HG02938 (cell line): ENCODE measurements around the gene DGUOK.

Experiments
- ATAC-seq: cut with Tn5 transposase; IDR thresholded peaks from one replicate; pipeline ENCODE4 v1.9.1; 2021; ENCODE audit warnings: mild to moderate bottlenecking, moderate library complexity; ENCODE audit not compliant: unreplicated experiment

DGUOK gene

GRCh38 chr2:73946215-73946614 lies 19.5 kb downstream of the DGUOK start:
- no peak for ATAC-seq

DNA sequence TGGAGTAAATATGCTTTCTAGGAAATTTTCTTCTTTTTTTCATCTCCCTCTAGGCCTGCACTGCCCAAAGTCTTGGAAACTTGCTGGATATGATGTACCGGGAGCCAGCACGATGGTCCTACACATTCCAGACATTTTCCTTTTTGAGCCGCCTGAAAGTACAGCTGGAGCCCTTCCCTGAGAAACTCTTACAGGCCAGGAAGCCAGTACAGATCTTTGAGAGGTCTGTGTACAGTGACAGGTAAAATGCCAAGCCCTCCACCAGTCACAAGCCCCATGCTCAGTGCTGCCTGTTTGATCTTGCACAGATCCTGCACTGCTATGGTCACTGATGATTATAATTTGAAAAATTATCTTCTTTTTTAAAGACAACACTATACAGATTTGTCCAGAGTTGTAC lies 20.0 kb downstream of the DGUOK start:
- no peak for ATAC-seq

GRCh38 chr2:73947412-73948018 lies 20.8 kb downstream of the DGUOK start:
- ATAC-seq = no peak

- no peak for ATAC-seq
Measured at GRCh38 chr2:73949802-73950201, 23.1 kb downstream of the DGUOK start.

- no peak for ATAC-seq
Measured at GRCh38 chr2:73952499-73953446, 26.1 kb downstream of the DGUOK start.

DNA sequence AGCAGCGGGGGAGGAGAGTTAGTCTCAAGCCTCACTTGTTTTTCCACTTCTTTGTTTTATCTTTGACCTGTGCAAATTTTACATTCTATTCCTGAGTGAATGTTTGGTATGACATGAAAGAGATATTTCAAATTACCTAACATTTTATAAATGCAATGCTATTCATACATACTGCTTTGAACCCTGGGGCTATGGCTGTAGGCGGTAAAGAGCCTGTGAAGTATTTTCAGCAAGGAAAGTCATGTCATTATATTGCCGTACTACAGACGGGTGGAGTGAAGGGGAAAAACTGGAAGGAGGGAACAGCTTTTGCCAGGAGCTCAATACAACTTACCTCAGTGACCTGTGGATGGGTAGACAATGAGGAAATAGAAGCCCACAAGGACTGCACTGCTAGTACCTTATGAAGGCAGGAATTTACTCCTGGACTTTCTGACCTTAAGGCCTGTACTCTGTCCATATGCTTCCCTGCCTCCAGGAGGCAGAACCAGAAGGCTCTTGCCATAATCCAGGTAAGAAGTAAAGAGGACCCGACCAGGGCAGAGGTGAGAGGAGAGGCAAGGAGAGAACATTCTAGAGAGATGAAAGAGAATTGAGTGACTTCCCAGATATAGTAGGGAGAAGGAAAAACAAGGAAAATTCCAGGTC lies 29.7 kb downstream of the DGUOK start:
- ATAC-seq = no peak

DNA sequence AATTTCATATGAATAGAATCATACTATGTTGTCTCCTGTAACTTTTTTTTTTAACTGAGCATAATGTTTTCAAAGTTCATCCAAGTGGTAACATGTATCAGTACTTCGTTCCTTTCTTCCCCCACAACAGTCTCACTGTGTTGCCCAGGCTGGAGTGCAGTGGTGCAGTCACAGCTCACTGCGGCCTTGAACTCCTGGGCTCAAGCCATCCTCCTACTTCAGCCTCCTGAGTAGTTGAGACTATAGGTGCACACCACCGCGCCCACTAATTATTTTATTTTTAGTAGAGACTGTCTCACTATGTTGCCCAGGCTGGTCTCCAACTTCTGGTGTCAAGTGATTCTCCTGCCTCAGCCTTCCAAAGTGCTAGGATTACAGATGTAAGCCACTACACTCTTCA lies 34.6 kb downstream of the DGUOK start:
- ATAC-seq = no peak

DNA sequence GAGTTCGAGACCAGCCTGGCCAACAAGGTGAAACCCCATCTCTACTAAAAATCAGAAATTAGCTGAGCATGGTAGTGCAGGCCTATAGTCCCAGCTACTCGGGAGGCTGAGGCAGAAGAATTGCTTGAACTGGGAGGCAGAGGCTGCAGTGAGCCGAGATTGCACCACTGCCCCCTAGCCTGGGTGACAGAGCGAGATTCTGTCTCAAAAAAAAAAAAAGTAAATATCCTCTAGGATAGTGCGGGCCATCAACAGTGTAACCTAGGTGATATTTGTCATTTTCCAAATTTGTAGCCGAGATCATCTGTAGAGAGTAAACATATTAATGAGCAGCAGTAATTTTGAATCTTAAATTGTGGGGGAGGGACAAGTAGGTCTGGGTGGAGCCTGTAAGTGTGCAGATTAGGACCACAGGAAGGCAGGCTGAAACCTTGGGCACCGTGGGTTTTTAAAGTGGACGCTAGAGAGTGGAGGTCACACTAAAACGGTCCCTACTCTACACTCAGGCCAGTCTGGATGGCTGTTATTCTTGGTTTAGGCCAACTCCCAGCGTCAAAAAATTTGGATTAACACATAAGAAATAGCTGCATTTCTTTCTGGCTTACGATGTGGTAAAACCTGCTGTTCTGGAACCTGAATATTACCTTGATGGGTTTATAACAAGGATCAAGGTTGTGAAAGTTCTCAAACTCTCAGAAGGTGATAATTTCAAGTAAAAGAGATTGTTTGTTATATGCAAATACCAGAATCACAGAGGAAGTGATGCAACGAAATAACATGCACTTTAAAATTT lies 35.3 kb downstream of the DGUOK start:
- ATAC-seq = no peak

GRCh38 chr2:73962798-73963197 lies 36.1 kb downstream of the DGUOK start:
- ATAC-seq = no peak

GRCh38 chr2:73963385-73964120 lies 36.9 kb downstream of the DGUOK start:
- ATAC-seq = peak; percentile 57

DNA sequence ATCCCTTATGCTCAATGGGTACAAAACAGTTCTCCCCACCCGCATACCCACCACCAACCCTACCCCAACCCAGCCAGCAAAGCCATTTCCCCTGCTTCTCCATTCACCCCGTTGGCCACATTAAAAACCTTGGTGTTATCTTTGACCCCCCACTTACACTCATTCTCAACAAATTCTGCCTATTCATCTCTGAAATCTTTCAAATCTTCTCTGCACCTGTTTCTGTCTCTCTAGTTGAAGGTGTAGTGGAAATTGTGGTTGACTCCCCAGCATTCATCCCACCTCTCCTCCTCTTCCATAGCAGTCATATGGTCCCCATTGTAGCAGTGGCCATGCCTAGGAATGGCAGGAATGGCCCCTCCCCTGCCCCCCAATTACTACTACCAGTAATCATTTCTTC lies 37.5 kb downstream of the DGUOK start:
- no peak for ATAC-seq

DNA sequence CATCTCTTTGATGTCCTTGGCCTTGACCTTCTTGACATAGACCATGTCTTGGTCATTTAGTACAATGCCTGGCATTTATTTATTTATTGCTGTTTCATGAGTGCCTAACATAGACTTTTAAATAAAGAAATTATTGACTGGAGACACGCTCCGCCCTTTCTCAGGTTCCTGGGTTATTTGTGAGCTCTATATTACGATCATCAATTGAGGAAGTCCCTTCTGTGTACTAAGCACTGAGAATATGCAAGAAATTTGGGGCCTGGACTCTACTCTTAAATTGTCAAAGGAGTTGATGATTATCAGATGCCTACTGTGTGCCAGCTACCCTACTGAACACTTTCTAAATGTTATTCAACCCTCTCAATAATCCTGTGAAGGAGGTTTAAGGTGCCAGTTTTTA lies 38.4 kb downstream of the DGUOK start:
- no peak for ATAC-seq

DNA sequence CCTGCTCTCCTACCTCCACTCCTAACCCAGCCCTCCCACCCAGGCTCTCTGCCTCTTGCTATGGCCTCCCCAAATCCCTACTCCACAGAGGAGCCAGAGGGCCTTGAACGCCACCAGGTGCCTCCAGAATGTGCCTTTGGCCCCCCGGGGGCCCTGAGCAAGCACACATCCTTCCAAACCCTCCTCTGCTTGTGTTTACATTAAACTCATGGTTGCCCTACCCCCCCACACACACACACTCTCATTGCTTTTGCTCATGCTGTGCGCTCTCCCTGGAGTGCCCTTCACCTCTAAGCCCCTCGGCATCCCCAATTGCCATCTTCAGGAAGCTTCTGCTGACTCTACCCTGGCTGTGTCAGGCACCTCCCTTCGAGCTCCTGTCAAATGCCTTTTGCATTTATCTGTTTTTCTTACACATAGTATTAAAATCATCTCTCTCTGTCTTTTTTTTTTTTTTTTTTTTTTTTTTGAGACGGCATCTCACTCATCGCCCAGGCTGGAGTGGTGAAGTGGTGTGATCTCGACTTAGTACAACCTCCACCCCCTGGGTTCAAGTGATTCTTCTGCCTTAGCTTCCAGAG lies 41.8 kb downstream of the DGUOK start:
- no peak for ATAC-seq

GRCh38 chr2:73969356-73969755 lies 42.7 kb downstream of the DGUOK start:
- ATAC-seq = no peak

DNA sequence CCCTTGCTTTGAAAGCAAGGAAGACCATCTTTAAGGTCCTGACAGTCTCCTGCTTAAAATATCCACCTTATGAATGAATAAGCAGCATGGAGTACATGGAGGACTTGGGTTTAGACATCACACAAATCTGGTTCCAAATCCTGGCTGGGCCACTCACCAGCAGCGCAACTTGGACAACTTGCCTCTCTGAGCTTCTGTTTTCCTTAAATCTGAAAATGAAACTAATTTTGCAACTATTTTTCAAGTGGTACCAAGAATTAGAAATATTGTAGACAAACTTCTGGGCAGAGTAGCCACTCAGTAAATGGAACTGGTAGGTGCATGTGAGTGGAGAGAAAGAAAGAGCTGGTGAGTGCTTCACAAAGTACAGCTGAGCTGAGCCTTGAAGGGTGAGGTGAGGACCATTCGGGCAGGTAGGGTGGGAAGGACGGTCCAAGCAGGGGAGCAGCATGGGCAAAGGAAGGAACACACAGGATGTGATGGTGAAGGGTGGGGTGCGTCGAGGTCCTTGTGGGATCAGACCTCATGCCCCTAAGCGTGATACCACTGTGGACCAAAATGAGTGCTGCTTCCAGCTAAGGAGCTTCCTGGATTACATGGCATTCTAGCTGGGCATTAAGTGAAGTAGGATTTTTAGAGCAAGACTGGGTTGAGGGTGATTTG lies 43.6 kb downstream of the DGUOK start:
- ATAC-seq = peak; percentile 11

DNA sequence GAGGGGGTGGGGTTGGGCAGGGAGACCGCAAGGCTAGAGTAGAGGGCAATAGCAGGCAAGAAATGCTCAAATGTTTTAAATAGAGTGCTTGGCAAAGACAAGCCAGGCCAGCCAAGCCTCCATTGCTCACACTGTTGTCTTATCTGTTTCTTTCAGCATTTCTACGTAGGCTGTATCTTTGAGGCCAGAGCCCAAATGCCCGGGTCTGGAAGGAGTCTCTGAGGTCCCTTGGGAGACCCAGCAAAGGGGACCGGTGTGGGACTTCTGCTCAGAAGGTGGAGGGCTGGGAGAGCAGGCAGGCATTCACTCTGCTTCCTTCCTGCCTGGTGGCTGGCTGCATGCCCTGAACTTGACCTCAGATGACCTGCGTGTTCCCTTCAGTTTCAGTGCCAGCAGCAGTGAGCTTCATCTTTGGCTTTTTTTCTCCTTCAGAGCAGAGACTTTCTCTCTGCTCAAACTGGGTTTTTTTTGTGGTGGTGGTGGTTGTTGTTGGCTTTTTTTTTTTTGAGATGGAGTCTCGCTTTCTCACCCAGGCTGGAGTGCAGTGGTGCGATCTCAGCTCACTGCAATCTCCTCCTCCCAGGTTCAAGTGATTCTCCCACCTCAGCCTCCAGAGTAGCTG lies 44.3 kb downstream of the DGUOK start:
- ATAC-seq = peak; percentile 62

GRCh38 chr2:73971722-73972121 lies 45.0 kb downstream of the DGUOK start:
- ATAC-seq = no peak

GRCh38 chr2:73972846-73973245 lies 46.2 kb downstream of the DGUOK start:
- no peak for ATAC-seq

GRCh38 chr2:73975731-73976130 lies 49.1 kb downstream of the DGUOK start:
- no peak for ATAC-seq
